Dendritic cell treated with granulocyte-macrophage colony-stimulating factor and Interleukin-4, amounts not matched to agents 40 ng/mL and 50 ng/mL, for 4 days (primary cell): Measurements from ENCODE around the gene PACSIN2.
"Not testable (repeated sequence)": the region's sequence is repeated elsewhere in the genome, so short reads cannot be mapped to it uniquely, and the experiment has no call there.

ENCODE experiments used
- H3K27ac Mint-ChIP-seq: one replicate; pipeline ENCODE4 v1.8.0; 2022; ENCODE audit warnings: mild to moderate bottlenecking, mixed read lengths
- H3K27me3 Mint-ChIP-seq: one replicate; pipeline ENCODE4 v1.8.0; 2022; ENCODE audit warnings: mild to moderate bottlenecking, mixed read lengths
- H3K36me3 Mint-ChIP-seq: one replicate; pipeline ENCODE4 v1.8.0; 2022; ENCODE audit warnings: low read depth, mixed read lengths
- H3K4me1 Mint-ChIP-seq: one replicate; pipeline ENCODE4 v1.8.0; 2022; ENCODE audit warnings: low read depth, mixed read lengths
- H3K4me3 Mint-ChIP-seq: one replicate; pipeline ENCODE4 v1.8.0; 2022; ENCODE audit warnings: mild to moderate bottlenecking, moderate library complexity, mixed read lengths
- H3K9me3 Mint-ChIP-seq: one replicate; pipeline ENCODE4 v1.8.0; 2022; ENCODE audit warnings: mixed read lengths
- intact Hi-C: fragments of 100-400 bp; cut with micrococcal nuclease; formaldehyde crosslinking; loops from one replicate; pipeline ENCODE4 v1.15.0; 2022

Gene PACSIN2

DNA sequence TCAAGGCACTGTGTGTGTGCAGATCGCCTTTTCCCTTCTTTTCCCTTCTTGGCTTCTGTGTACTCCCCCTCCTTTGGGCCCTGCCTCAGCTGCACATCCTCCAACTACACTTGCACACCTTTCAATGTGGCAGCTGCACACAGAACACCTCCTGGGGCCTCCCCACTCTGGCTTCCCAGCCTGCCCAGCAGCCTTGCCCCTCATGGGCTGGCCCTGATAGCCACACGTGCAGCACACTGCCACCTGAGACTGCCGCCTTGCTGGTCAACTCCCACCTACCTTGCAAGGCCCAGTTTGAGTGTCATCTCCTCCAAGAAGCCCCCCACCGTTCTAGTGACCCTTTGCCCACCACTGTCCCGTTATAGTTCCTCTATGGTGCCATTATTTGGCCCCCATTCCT lies 80.6 kb downstream of the PACSIN2 start:
- Mint-ChIP-seq H3K36me3 (peaks cover 21% of the 10 kb centered on the region), H3K4me1 (peaks cover 99% of the 10 kb centered on the region), H3K27me3 (no peaks in the 10 kb centered on the region), H3K4me3 (peak overlapping the region; percentile 39), H3K27ac (peak overlapping the region; percentile 88), H3K9me3 (no peaks in the 10 kb centered on the region)
- intact Hi-C loops = loop anchor here (2.0 kb wide), 1 partner anchor 70 kb away; no protein-coding TSS in a partner anchor

DNA sequence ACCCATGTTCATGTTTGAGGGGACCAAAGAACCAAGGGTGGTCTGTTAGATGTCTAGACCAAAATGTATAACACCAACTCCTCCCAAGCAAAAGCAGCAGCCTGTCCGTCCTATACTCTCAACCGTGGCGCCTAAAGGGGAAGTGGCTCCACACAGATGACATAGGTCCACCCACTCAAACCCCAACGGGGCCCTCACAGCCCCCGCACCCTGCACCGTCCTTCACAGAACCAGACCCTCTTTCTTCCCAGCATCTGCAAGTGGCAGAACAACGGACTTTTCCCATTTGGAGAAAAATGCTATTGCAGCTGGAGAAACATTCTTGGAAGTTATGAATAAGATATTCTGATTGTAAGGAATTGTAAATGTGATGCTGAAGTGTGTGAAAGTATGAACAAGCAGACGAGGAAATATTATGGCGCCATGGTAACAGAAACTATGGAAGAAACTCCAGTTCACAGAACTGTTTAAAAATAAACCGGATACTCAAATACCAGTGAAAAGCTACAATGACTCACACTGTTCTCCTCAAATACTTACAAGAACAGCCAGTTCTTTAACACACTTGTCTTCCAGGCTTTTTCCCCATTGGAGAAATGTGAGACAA lies 81.4 kb downstream of the PACSIN2 start:
- Mint-ChIP-seq H3K4me3 (peak overlapping the region; percentile 39), H3K4me1 (peaks cover 98% of the 10 kb centered on the region), H3K27me3 (no peaks in the 10 kb centered on the region), H3K36me3 (peaks cover 20% of the 10 kb centered on the region), H3K9me3 (no peaks in the 10 kb centered on the region), H3K27ac (peak overlapping the region; percentile 88)
- intact Hi-C loops = loop anchor here (2.0 kb wide), 2 partner anchors 45 to 69 kb away; no protein-coding TSS in a partner anchor

DNA sequence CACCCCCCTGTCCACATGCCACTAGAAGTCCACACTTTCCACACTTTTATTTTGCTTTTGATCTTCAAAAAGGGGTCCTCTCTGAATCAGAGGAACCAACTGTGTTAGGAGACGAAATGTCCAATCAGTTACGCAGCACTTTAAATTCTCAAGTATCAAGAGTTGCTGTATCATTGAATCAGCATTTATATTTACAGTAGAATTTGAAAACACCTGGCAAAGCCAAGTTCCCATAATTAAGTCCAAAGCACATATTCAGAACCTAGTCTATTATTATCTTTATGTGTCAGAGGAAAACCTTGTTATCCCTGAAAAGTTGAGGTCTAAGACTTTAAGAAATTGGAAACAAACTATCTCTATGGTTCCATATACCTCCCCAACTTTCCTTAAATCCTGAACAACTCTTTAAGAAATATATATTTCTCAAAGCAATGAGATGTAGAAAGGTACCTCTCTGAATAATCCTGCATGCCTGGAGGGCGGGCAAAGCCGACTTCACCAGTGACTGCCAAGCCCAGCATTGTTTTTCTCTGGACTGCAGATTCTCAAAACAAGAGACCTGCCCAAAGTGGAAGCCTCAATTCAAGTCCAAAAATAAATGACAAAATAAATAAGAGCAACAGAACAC lies 82.0 kb downstream of the PACSIN2 start:
- intact Hi-C loops = loop anchor here (2.0 kb wide), 1 partner anchor 44 kb away; no protein-coding TSS in a partner anchor
- Mint-ChIP-seq H3K36me3 (peaks cover 14% of the 10 kb centered on the region), H3K27ac (peak overlapping the region; percentile 88), H3K9me3 (no peaks in the 10 kb centered on the region), H3K4me1 (peaks cover 95% of the 10 kb centered on the region), H3K4me3 (peak overlapping the region; percentile 39), H3K27me3 (no peaks in the 10 kb centered on the region)

DNA sequence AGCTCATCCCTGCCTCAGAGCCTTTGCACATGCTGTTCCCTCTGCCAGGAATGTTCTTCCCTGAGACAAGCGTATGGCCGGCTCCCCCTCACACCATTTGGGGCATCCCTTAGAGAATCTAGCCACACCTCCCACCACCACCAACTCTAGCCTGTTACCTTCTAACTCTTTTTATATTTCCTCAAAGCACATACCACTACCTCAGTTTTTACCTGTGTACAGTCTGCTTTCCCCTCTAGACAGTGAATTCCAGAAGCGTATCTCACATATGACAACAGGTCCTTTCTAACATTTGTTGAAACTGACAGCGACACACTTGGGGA lies 82.8 kb downstream of the PACSIN2 start:
- H3K27me3 Mint-ChIP-seq = no peaks in the 10 kb centered on the region
- peak overlapping the region; percentile 88 for H3K27ac Mint-ChIP-seq
- intact Hi-C loops = loop anchor here (2.0 kb wide), 1 partner anchor 43 kb away; no protein-coding TSS in a partner anchor
- peaks cover 92% of the 10 kb centered on the region for H3K4me1 Mint-ChIP-seq
- H3K9me3 Mint-ChIP-seq = no peaks in the 10 kb centered on the region
- H3K36me3 Mint-ChIP-seq = peaks cover 14% of the 10 kb centered on the region
- H3K4me3 Mint-ChIP-seq = peak overlapping the region; percentile 59

DNA sequence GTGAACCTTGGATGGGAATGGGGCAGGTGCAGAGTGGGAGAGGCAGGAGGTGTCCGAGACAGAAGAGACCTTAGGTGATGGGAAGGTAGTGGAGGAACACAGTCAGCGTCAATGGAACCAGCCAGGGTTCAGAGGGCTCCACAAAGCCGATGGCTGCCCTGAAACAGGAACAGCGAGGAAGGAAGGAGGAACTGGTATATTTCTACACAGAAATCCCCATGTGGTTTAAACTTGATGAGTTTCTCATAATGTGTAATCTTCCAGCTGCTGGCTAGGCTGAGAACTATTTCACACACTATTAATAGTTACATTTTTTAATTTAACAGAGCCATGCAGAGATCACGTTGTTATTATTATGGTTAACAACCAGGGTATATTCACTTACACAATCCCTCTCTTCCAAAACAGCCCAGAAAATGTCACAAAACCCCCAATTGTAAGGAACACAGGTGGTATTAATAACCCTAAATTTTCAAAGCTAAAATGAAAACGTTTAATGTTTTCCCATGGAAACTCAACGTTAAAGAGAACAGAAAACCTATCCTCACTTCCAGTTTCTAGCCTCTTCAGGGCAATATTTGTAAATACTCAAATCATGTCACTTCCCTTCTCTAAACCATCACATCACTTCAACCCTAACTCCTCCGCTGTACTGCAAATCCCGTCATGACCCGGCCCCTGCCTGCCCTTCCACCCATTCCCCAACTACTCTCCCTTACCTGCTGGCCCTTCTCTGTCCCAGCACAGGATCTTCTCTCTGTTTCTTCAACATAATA lies 83.3 kb downstream of the PACSIN2 start:
- H3K27me3 Mint-ChIP-seq = no peaks in the 10 kb centered on the region
- H3K4me1 Mint-ChIP-seq = peaks cover 92% of the 10 kb centered on the region
- peak overlapping the region; percentile 65 for H3K4me3 Mint-ChIP-seq
- H3K9me3 Mint-ChIP-seq = no peaks in the 10 kb centered on the region
- peaks cover 19% of the 10 kb centered on the region for H3K36me3 Mint-ChIP-seq
- peak overlapping the region; percentile 88 for H3K27ac Mint-ChIP-seq
- intact Hi-C loops = loop anchor here (2.0 kb wide), 1 partner anchor 43 kb away; no protein-coding TSS in a partner anchor

DNA sequence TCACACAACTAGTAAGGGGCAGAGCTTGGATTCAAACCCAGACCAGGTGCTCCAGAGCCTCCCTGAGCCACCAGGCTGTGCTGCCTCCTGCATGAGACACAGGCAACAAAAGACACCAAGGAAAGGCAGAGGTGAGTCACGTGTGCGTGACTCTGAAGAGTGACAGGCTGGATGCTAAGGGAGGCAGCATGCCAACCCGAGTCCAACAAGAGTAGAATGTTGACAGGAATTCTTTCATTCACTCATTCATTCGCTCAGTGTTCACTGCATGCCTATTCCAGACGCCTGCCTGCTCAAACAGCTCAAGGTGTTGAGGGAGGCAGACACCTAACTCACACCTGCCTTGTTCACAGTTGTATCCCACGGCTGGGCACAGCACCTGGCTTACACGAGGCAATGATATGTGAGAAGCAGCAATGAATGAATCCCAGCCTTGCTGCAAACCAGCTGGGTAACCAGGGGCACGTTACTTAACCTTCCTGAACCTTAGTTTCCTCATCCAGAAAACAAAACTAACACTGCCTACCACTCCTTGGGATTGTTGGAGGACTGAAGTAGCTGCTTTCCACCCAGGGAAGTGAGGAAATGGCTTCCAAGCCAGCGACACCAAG lies 84.0 kb downstream of the PACSIN2 start:
- Mint-ChIP-seq H3K27me3 (no peaks in the 10 kb centered on the region), H3K27ac (peak overlapping the region; percentile 88), H3K36me3 (peaks cover 14% of the 10 kb centered on the region), H3K9me3 (no peaks in the 10 kb centered on the region), H3K4me1 (peaks cover 93% of the 10 kb centered on the region), H3K4me3 (peak overlapping the region; percentile 65)
- intact Hi-C loops = no loop called here

DNA sequence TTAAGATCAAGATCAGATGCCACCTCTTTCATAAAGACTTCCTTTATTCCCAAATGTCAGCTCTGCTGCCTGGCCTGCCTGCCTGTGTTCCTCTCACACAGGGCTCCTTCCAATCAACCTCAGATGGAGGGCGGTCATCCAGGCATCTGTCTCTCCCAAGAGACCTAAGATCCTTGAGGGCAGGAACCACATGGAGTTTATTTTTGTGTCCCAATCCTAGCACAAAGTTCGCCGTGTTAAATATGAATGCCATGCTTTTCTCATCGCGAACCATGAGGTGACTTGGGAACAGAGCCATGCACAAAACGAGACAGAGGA lies 85.2 kb downstream of the PACSIN2 start:
- Mint-ChIP-seq H3K9me3 (no peaks in the 10 kb centered on the region), H3K36me3 (peaks cover 7% of the 10 kb centered on the region), H3K4me1 (peaks cover 90% of the 10 kb centered on the region), H3K4me3 (peak overlapping the region; percentile 30), H3K27me3 (no peaks in the 10 kb centered on the region), H3K27ac (peak overlapping the region; percentile 88)
- intact Hi-C loops = no loop called here

DNA sequence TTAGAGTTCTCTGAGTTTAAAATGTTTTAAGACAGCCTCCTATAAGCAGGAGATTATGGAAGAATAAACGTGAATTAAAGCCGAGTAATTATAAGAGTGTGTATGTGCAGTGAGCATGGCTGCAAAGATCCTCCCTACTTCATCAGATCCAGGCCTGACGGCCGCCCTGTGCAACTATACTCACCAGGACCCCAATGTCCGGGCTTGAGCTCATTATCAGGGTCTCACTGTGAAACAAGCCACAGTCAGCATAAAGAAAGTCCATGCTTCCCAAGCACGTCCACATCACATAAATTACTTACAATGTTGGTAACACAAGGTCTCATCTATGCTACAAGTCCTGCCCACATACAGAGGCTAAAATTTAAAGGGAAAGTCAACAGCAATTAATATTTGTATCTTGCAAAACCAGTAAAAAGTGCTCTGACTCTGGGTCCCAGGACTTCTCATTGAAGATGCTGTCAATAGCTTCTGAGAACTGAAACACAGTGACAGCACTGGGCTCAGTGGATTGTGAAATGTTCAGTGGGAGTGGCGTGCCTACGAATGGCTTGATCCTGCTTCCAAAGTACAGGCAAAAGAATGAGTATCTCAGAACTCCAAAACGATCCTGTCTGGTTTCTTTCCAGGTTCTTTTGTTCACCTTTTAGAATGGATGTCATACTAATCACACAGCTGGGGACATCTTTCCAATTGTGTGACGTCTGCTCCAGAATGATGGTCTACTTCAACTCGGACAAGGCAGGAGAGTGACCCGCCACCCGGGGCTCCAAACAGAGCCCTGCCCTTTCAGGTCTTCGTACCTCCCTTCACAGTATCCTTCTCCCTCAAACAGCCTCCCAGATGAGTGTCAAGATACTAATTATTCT lies 85.7 kb downstream of the PACSIN2 start:
- Mint-ChIP-seq H3K9me3 (no peaks in the 10 kb centered on the region), H3K36me3 (peaks cover 7% of the 10 kb centered on the region), H3K4me3 (peak overlapping the region; percentile 35), H3K4me1 (peaks cover 90% of the 10 kb centered on the region), H3K27me3 (no peaks in the 10 kb centered on the region), H3K27ac (peak overlapping the region; percentile 88)
- intact Hi-C loops = no loop called here

DNA sequence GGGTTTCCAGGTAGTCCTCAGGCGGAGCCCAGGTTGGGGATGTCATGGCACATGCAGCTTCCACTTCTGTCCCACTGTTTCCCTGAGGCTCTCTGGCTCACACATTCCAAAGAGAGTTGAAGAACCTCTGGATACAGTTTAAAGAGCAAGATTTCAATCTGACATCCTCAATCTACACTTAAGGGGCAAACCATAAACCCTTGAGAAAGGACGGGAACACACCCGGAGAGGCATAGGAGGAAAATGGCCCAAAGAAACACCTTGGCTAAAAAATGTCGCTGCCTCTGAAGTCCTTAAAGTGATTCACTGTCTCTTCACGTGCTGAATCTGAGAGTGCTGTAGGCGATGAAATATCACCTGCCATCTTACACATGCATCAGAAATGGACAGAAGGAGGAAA lies 87.0 kb downstream of the PACSIN2 start:
- H3K9me3 Mint-ChIP-seq = no peaks in the 10 kb centered on the region
- H3K36me3 Mint-ChIP-seq = peaks cover 7% of the 10 kb centered on the region
- no peaks in the 10 kb centered on the region for H3K27me3 Mint-ChIP-seq
- H3K4me1 Mint-ChIP-seq = peaks cover 89% of the 10 kb centered on the region
- H3K27ac Mint-ChIP-seq = no peak overlapping the region
- intact Hi-C loops = no loop called here
- no peak overlapping the region for H3K4me3 Mint-ChIP-seq

DNA sequence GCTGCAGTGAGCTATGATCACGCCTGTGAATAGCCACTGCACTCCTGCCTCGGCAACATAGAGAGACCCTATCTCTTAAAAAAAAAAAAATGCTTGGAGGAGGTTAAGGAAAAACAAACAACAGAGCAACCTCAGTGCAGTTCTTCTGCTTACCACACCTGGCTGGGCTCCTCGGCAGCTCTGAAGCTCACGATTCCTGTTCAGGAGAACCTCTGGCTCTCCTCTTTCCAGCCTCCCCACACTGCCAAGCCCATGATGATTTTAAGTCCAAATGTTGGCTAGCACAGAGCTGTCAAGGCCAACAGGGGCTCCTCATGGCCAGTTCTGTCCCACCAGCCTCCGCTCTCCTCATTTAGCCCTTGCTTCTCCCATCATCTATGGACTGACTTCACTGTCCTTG lies 88.2 kb downstream of the PACSIN2 start:
- Mint-ChIP-seq H3K27me3 (no peaks in the 10 kb centered on the region), H3K27ac (no peak overlapping the region), H3K4me1 (peaks cover 89% of the 10 kb centered on the region), H3K36me3 (peaks cover 7% of the 10 kb centered on the region), H3K9me3 (no peaks in the 10 kb centered on the region), H3K4me3 (no peak overlapping the region)
- intact Hi-C loops = no loop called here

DNA sequence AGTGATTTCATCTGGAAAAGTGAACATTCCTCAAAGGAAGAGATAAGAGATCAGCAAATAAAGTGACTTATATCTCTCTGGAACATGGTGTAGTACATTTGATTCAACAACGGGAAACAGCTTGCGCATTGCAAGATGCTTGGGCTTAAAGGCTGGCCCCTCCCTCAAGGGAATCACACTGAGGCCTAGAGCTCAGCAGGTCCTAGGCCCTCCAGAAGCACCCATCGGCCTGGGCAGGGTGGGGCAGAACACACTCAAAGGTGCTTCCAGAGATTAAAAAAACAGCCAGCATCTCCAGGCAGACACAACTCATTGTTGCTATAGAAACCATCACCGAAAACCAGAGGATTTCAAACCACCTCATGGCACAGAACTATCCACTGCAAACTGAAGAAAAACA lies 88.8 kb downstream of the PACSIN2 start:
- peaks cover 89% of the 10 kb centered on the region for H3K4me1 Mint-ChIP-seq
- H3K27me3 Mint-ChIP-seq = no peaks in the 10 kb centered on the region
- intact Hi-C loops = no loop called here
- no peaks in the 10 kb centered on the region for H3K9me3 Mint-ChIP-seq
- H3K4me3 Mint-ChIP-seq = no peak overlapping the region
- H3K27ac Mint-ChIP-seq = no peak overlapping the region
- H3K36me3 Mint-ChIP-seq = peaks cover 7% of the 10 kb centered on the region

DNA sequence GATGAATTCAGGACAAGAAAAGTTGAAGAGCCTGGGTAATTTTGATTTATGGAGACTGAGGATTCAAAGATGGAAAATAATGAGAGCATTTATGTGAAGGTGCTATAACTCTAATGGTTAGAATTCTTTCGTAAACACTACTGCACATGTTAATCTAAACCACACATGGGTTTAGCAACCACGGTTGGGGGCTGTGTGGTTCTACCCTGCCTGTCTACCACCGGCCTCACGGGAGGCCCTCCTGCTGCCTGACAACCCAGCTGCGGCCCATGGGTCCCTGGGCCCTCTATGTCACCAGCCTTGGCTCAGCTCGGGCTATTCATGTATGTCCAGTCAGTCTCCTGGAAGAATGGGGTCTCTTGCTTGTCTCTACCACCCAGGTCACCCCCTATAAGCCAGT lies 89.4 kb downstream of the PACSIN2 start:
- Mint-ChIP-seq H3K27me3 (no peaks in the 10 kb centered on the region), H3K36me3 (peaks cover 8% of the 10 kb centered on the region), H3K27ac (no peak overlapping the region), H3K4me1 (peaks cover 89% of the 10 kb centered on the region), H3K4me3 (no peak overlapping the region), H3K9me3 (no peaks in the 10 kb centered on the region)
- intact Hi-C loops = no loop called here

DNA sequence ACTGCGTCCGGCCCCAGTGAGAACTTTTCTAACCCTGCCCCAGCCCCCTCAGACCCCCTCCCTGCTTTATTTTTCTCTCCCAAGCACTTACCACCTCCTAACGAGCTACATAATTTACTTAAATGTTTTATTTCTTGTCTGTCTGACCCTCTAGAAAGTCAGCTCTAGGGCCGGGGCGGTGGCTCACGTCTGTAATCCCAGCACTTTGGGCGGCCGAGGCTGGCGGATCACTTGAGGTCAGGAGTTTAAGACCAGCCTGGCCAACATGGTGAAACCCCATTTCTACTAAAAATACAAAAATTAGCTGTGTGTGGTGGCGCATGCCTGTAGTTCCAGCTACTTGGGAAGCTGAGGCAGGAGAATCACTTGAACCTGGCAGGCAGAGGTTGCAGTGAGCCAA lies 89.9 kb downstream of the PACSIN2 start:
- Mint-ChIP-seq H3K27ac (peak overlapping the region; percentile 66), H3K36me3 (peaks cover 12% of the 10 kb centered on the region), H3K4me1 (peaks cover 87% of the 10 kb centered on the region)
- H3K27me3 Mint-ChIP-seq, intact Hi-C loops, H3K4me3 Mint-ChIP-seq, H3K9me3 Mint-ChIP-seq: not testable (repeated sequence)
